Peyer's patch (tissue), 4 donors: Measurements from ENCODE around the gene CNOT6L.

ENCODE experiments used
- CTCF ChIP-seq, 6 experiments: fragments of 450-650 bp in 4 of 6; fragments of 200-600 bp in 2 of 6; sonication (generic) in 1 of 6; IDR thresholded peaks; one replicate each; pipeline ENCODE4 v1.5.1; 2017 to 2019; ENCODE audit warnings: antibody characterized with exemption in 6 of 6, mild to moderate bottlenecking in 3 of 6, moderate library complexity in 1 of 6
- POLR2A ChIP-seq, 2 donors: fragments of 450-650 bp; IDR thresholded peaks; one replicate each; pipeline ENCODE4 v1.5.1; 2017; ENCODE audit warnings: antibody characterized with exemption in 2 of 2, mild to moderate bottlenecking in 2 of 2, moderate library complexity in 2 of 2

GRCh38 chr4:77771566-77771965 lies 47.6 kb downstream of the CNOT6L start:
- TF ChIP-seq CTCF (IDR thresholded peaks at IDR 0.05), result no peak
- TF ChIP-seq POLR2A (IDR thresholded peaks at IDR 0.05), result no peak
